PC-3 (cell line): ENCODE measurements around the gene TSEN54. TPM values are rescaled to one million over a fixed set of nuclear protein-coding genes. Genes with fewer than 3 reads are reported as not detected.

Experiments used
- ATAC-seq: fragments of 200-7000 bp; cut with Tn5 transposase; 2 replicates; pipeline ENCODE4 v1.9.1; 2020; ENCODE audit warnings: mild to moderate bottlenecking, moderate library complexity
- BruUV-seq: library from RNA; stranded (reverse); fragments of 400-500 nt; replicated peaks from 2 replicates; lab custom pipeline; 2021; lab: Mats Ljungman, UMichigan
- CTCF ChIA-PET: fragments of 300-600 bp; sonication (Branson Sonifier 250); formaldehyde crosslinking; loops from one replicate; lab custom pipeline; 2022; ENCODE audit warnings: antibody characterized with exemption; lab: Charles Lee
- POLR2A ChIA-PET: fragments of 300-600 bp; sonication (Branson Sonifier 250); formaldehyde crosslinking; loops from one replicate; lab custom pipeline; 2022; ENCODE audit warnings: antibody characterized with exemption; ENCODE audit not compliant: unreplicated experiment; lab: Charles Lee
- DNase-seq: peaks from one replicate; pipeline ENCODE4 v3.0.0-alpha.2; 2015
- H2AFZ ChIP-seq: fragments of 300-600 bp; sonication (generic); 2 replicates; pipeline ENCODE4 v1.6.0; 2016; ENCODE audit warnings: antibody characterized with exemption, low read length
- H3F3A ChIP-seq: fragments of 300-600 bp; sonication (generic); one replicate; pipeline ENCODE4 v1.6.0; 2017; ENCODE audit warnings: antibody characterized with exemption, low read length, control low read depth, mild to moderate bottlenecking; ENCODE audit not compliant: unreplicated experiment
- H3K27ac ChIP-seq: fragments of 300-600 bp; sonication (generic); 2 replicates; pipeline ENCODE4 v1.5.1; 2016; ENCODE audit warnings: mild to moderate bottlenecking, low read length
- H3K27me3 ChIP-seq: fragments of 300-600 bp; sonication (generic); 2 replicates; pipeline ENCODE4 v1.6.1; 2016; ENCODE audit warnings: low read length, mixed read lengths
- H3K36me3 ChIP-seq: fragments of 300-600 bp; sonication (generic); 2 replicates; pipeline ENCODE4 v1.6.1; 2016; ENCODE audit warnings: low read depth, mixed run types, low read length, mixed read lengths
- H3K4me1 ChIP-seq: fragments of 300-600 bp; sonication (generic); 2 replicates; pipeline ENCODE4 v1.5.1; 2016; ENCODE audit warnings: low read length; ENCODE audit not compliant: insufficient read depth
- H3K4me2 ChIP-seq: fragments of 300-600 bp; sonication (generic); 2 replicates; pipeline ENCODE4 v1.6.0; 2016; ENCODE audit warnings: low read length
- H3K4me3 ChIP-seq: fragments of 300-600 bp; sonication (generic); 2 replicates; pipeline ENCODE4 v1.5.1; 2016; ENCODE audit warnings: mild to moderate bottlenecking, low read length, mixed read lengths
- H3K79me2 ChIP-seq: fragments of 300-600 bp; sonication (generic); 2 replicates; pipeline ENCODE4 v1.6.1; 2017; ENCODE audit warnings: low read length, mixed read lengths
- H3K9ac ChIP-seq: fragments of 300-600 bp; sonication (generic); 2 replicates; pipeline ENCODE4 v1.6.0; 2016; ENCODE audit warnings: mild to moderate bottlenecking, low read length
- H3K9me2 ChIP-seq: fragments of 300-600 bp; sonication (generic); replicated peaks from 2 replicates; pipeline ENCODE4 v1.6.1; 2016; ENCODE audit warnings: mixed run types, low read length, mixed read lengths
- H3K9me3 ChIP-seq: fragments of 300-600 bp; sonication (generic); 2 replicates; pipeline ENCODE4 v1.6.1; 2016; ENCODE audit warnings: low read length, mixed read lengths
- H4K20me1 ChIP-seq: fragments of 300-600 bp; sonication (generic); 2 replicates; pipeline ENCODE4 v1.6.1; 2016; ENCODE audit warnings: low read length, mixed read lengths
- EZH2 ChIP-seq: fragments of 300-600 bp; sonication (generic); IDR thresholded peaks from one replicate; pipeline ENCODE4 v1.6.1; 2017; ENCODE audit warnings: antibody characterized with exemption, mild to moderate bottlenecking, low read length; ENCODE audit not compliant: unreplicated experiment
- EZH2phosphoT487 ChIP-seq: fragments of 300-600 bp; sonication (generic); IDR thresholded peaks from 2 replicates; pipeline ENCODE4 v1.6.1; 2018; ENCODE audit warnings: mild to moderate bottlenecking, antibody characterized with exemption, low read length, borderline replicate concordance
- intact Hi-C: fragments of 100-400 bp; cut with micrococcal nuclease; formaldehyde crosslinking; loops from 2 replicates; pipeline ENCODE4 v1.9.0; 2023
- total RNA-seq: library from RNA; depleted of rRNA; stranded (reverse); fragments of >200 nt; gene quantifications from 2 replicates; pipeline ENCODE4 v1.2.3, GENCODE V29; 2014
- TF ChIP-seq, protein P1 (sequence below): fragments of 300-600 bp; sonication (generic); conservative IDR thresholded peaks from 2 replicates; pipeline ENCODE4 v1.5.1; 2017; ENCODE audit warnings: antibody characterized with exemption, low read depth, mild to moderate bottlenecking, low read length

The TSEN54 gene
- total RNA-seq, 1 experiment from 2014 or later, result 61.6 TPM

DNA sequence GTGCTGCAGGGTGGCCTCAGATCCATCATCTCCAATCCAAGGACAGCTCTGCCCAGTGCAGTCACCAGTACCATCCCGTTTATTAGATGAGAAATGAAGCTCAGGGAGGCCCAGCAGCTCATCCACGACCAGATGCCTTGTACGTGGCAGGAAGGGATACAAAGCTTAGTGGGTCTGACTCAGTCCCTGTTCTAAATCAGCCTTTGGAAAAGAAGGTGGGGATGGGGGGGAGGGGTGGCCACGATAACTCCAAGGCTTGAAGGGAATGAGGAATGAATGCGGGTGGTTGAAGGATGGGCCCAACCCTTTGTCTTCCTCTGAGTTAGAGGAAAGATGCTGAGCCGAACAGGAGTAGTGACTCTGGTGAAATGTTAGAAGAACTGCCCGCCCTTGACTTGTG lies 34.9 kb downstream of the TSEN54 start:
- Histone ChIP-seq H3K9me2 (no peaks in the 10 kb centered on the region), H3K4me3 (no peak overlapping the region), H3K4me1 (peaks cover 33% of the 10 kb centered on the region), H3K79me2 (peaks cover 4% of the 10 kb centered on the region), H3K36me3 (no peaks in the 10 kb centered on the region), H3K27ac (peak overlapping the region; percentile 98), H3K9me3 (no peaks in the 10 kb centered on the region), H2AFZ (no peak overlapping the region), H3F3A (no peaks in the 10 kb centered on the region), H3K27me3 (no peaks in the 10 kb centered on the region), H4K20me1 (no peaks in the 10 kb centered on the region), H3K4me2 (no peak overlapping the region), H3K9ac (no peak overlapping the region)
- no TSS peak for BruUV-seq
- intact Hi-C loops, result no loop called here
- ChIA-PET POLR2A (no interaction called here), CTCF (interaction anchor here (0.5 kb wide), 1 partner anchor 933 kb away, joined by 3 read pairs; no protein-coding TSS in a partner anchor)
- DNase-seq (peak; percentile 26), ATAC-seq (no peak)
- no peak for TF ChIP-seq EZH2phosphoT487
- TF ChIP-seq EZH2, result no peak
- TF ChIP-seq, protein P1, sequence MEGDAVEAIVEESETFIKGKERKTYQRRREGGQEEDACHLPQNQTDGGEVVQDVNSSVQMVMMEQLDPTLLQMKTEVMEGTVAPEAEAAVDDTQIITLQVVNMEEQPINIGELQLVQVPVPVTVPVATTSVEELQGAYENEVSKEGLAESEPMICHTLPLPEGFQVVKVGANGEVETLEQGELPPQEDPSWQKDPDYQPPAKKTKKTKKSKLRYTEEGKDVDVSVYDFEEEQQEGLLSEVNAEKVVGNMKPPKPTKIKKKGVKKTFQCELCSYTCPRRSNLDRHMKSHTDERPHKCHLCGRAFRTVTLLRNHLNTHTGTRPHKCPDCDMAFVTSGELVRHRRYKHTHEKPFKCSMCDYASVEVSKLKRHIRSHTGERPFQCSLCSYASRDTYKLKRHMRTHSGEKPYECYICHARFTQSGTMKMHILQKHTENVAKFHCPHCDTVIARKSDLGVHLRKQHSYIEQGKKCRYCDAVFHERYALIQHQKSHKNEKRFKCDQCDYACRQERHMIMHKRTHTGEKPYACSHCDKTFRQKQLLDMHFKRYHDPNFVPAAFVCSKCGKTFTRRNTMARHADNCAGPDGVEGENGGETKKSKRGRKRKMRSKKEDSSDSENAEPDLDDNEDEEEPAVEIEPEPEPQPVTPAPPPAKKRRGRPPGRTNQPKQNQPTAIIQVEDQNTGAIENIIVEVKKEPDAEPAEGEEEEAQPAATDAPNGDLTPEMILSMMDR, result no peak

DNA sequence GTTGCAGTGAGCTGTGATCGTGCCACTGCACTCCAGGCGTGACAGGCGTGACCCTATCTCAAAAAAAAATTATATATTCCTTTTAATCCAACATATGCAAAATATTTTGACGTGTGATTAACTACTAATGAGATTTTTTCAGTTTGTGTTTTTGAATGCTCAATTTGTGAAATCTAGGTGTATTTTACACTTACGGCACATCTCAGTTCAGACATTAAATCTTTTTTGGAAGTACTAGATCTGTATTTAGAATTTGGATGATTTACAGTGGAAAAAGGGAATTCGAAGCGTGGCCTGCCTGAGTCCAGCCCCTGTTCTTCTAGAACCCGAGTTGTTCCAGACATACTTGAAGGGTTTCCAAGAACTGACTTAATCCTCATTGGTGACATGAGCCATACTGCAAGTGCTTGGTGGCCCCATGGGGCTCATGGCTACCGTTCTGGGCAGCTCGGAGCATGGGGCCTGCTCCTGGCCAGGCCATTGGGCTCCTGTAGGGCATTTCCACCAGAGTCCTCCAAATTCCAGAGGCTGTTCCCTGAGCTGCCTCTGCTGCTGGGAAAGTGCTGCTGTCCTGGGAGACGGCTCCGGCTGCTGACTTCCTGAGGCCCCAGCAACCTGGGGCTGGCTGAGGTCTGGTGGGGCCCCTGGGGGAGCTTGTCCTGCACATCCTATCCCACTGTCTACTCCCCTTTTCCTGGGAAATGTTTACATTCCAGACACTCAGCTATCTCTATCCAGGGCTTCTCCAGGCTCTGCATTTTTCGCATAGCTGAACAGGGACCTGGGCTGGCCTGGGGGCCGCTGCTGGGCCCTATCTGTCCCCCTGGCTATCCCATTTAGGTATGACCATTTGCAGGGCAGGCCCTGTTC lies 36.3 kb downstream of the TSEN54 start:
- TF ChIP-seq, protein P1, result no peak
- TF ChIP-seq EZH2 (no peak), EZH2phosphoT487 (no peak)
- Histone ChIP-seq H3K9me3 (no peaks in the 10 kb centered on the region), H3K9ac (no peak overlapping the region), H2AFZ (no peak overlapping the region), H3K36me3 (no peaks in the 10 kb centered on the region), H3K4me3 (no peak overlapping the region), H3K27me3 (no peaks in the 10 kb centered on the region), H3K4me1 (peaks cover 46% of the 10 kb centered on the region), H3K9me2 (no peaks in the 10 kb centered on the region), H3K4me2 (no peak overlapping the region), H3K27ac (no peak overlapping the region), H4K20me1 (no peaks in the 10 kb centered on the region), H3K79me2 (peaks cover 4% of the 10 kb centered on the region), H3F3A (no peaks in the 10 kb centered on the region)
- POLR2A ChIA-PET, result interaction anchor here (0.6 kb wide), 1 partner anchor 92 kb away, joined by 3 read pairs; no protein-coding TSS in a partner anchor
- intact Hi-C loops, result no loop called here
- ATAC-seq (no peak), DNase-seq (no peak)
- CTCF ChIA-PET, result no interaction called here
- no TSS peak for BruUV-seq
